Activated CD4-positive, alpha-beta T cell treated with anti-CD3 and anti-CD28 coated beads for 24 hours (primary cell): ENCODE results near the gene AREL1.

Experiments used
- DNase-seq, 2 donors: peaks; one replicate each; pipeline ENCODE4 v3.0.0-alpha.2; 2020; ENCODE audit warnings: low read depth in 2 of 2

AREL1 gene

DNA sequence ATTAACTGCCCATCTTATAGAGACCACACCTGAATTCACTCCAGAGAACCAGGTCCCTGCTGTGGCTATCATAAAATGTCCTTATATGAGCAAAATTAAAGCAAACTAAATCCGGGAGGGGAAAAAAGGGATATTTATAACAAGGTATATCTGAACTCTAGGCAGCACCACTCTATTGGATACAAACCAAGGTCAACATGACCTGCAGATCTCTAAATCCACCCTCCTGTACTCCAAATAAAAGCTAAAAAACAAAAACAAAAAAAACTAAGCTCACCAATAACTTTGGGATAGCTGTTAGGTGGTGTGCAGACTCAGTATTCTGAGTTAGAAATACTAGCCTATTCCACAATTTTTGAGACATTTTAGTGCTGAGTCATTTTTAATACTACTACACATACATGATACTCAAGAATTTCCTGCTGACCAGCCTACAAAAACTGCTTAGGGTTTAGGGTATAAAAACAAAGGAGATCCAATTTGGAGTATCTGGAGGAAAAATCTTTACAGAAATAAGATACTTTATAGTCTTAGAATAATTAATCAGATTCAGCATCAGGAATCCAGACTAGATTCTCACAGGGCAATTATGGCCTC is 54.2 kb downstream of the AREL1 start:
- DNase-seq: no peak

DNA sequence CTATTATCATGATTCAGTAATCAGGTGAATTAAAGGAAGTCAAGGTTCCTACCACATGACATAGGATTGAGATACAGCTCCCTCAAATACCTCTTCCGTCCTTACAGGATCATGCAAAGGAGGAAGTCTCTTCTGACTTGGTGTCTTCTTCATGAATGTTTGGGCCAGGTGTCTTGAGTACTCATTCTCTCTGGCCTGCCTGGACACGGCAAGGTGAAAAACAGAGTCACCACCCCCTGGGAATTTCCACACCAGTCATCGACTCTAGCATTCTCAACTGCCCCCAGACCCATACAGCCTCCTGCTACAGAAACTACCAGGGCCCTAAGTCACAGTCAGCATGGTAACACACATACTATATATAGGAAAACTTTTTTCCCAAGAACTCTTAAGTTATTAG is 55.9 kb downstream of the AREL1 start:
- DNase-seq: no peak

DNA sequence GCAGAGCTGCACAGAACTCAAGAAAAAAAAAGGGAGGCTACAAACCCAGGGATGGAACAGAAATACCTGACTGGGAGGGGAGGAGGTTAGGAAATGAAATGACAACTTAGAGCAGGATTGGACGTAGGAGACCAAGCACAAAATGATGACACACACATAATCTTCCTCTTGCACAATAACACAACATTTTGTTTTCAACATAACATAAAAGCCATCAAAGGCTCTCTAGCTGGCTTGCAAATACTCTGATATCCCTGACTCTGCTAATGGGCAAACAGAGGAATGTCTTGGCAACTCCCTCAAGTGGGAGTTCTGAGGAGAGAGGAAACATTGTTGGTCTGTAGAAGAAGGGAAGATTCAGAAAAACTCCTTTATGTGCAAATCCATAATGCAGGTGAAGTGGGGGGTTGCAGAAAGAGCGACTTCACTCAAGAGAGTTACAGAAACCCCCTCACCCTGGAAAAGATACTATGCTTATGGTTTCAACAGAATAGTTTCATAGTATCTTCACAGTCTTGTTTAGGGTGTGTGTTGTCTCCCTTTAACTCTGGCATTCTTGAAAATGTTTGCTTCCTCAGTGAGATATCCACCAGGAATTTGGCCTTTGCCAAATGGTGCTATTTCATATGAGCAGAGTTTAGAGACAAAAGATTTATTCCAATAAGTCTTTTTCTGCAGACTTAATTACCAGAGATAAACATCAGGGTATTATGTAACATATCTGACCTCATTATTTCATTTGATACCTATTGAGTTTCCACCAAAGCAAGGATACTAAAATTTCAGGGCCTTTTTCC is 57.1 kb downstream of the AREL1 start:
- no peak for DNase-seq

DNA sequence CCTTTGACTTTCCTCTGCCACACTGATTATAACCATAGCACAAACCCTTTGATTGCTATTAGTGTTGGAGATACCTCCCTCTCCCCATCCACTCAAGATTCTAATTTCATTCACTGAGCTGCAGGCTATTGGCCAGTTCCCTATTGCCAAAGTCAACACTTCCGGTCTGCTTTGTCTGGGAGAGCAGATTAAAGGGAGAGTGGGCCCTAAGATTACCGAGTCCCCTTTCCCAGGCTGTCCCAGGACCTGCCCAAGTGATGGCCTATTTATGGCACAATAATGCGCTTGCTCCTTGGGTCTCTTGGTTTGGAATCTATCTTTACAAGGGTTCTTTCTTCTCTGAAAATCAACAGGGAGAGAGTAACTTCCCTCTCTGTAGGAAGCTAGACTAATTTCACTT is 57.9 kb downstream of the AREL1 start:
- no peak for DNase-seq

DNA sequence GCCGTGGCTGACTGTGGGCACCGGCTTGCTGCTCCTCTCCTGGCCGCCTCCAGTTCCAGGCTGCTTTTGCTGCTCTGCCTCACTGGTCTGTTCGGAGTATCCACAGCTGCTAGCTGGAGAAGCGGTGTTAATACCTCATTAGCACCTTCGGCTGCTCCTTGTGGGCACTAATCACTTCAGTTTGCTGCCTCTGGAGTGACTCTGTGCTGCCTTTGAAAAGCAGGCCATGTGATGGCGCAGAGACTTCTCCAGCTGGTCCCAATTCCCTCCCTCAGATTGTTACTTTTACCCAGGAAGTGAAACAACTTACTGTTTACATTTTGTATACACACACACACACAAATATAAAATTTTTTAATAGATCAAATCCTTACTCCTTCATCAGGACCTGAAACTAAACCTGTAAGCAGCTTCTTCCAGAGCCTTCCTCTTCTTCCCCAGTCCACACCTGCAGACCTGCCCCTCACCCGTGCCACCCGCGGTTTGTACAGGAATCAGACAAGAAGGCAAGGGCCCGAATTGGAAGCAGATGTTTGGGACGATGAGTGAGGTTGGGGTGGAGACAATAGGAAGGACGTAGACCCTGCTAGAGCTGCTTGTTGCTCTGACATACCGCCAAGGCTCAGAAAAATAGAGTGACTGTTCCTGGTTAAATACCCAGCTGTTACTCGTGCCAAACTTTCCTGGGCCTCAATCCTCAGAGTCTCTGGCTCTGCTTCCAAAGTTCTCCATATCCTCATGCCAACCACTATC is 59.3 kb downstream of the AREL1 start:
- DNase-seq: no peak

DNA sequence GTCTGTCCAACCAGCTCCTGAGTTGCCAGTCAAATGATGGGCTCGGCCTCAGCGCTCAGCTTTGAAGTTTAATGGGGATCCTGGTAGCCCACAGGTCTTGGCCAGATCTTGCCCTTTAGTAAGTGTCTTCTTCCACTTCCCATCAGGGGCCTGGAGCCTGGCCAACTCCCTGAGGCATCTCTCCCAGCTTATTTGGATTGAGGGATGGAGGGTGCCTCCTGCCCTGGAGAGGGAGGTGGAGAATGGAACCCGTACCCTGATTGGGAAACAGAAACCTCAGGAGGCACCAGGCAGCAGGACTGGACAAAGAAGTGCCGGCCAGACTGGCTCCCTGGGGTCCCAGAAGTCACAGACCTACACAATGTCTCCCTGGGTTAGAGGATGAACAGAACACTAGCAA is 60.3 kb downstream of the AREL1 start:
- no peak for DNase-seq

DNA sequence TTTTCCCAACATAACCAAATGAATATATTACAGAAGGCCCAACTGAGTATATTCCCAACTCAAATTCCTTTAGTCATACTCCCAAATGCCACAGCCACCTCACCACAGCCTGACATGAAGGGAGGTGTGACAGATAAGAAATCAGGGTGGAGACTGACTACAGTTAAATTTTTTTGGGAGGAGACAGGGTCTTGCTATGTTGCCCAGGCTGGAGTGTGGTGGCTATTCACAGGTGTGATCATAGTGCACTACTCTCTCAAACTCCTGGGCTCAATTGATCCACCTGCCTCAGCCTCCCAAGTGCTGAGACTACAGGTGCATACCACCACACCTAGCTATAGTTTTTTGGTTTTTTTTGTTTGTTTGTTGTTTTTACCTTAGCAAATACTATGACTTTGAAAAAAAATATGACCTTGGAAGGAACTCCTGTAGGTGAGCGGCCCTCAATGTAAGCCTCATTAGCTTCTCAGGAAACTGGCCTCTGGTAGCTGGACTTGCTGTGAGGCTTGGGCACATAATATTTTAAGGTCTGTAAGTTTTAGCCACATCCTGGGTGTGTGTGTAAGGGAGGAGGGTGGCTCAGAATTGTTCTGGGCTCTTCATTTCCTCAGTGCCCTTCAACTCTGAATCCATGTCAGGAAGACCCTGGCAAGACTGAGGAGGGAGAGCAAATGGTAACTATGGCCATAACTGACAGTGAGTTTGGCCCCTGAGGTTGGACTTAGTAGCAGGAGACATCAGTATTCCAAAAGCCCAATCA is 61.8 kb downstream of the AREL1 start:
- no peak for DNase-seq

DNA sequence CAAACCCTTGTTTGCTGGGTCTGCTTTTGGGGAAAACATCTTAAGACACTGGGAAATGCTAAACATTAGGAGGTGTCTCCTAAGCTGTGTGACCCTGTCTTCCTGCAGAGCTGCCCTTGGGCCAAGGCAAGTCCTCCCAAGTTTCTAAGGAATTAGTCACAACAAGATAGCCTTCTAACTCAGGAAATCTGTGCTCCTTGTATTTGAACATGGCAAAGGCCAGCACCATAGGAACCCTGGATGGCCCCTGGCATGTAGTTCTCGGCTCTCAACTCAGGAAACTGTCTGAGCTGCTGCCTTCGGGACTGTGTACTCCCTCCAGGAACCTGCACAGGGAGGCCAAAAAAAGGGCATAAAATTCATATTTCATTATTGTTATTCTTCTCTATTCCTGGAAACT is 63.2 kb downstream of the AREL1 start:
- DNase-seq: no peak

DNA sequence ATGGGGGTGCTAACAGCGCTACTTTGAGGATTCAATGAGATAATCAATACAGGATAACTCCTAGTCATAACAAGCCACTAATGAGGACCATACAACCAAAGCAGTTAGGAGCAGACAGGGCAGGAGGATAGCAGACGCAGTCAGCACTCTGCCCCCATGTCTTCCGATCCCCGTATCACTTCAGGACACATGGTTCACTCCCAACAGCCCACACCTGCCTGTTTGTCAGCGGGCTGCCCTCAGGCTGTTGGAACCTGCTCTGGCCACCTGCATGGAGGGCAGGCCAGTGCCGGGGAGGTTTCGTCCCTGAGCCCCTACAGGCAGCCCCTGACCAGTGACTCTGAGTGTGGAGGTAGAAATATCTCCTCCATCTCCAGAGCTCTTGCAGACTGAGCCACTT is 63.7 kb downstream of the AREL1 start:
- DNase-seq: no peak

DNA sequence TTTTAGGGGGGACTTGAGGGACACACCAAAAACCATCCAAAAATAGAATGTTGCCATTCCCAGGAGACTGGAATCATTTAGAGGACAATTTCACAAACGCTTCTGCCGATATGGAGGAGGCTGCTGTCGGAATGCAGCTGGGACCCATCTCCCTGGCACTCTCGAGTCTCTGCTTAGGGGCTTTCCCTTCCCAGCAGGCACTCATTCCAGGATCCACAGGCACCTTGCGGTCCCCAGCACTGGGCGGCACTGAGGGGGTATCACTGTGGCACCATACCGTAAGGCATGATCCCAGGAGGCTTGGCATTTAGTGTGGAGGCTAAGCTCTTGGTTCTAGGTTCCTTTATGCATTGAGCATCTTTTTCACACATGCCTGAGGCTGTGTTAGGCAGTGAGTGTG is 64.3 kb downstream of the AREL1 start:
- DNase-seq: no peak

DNA sequence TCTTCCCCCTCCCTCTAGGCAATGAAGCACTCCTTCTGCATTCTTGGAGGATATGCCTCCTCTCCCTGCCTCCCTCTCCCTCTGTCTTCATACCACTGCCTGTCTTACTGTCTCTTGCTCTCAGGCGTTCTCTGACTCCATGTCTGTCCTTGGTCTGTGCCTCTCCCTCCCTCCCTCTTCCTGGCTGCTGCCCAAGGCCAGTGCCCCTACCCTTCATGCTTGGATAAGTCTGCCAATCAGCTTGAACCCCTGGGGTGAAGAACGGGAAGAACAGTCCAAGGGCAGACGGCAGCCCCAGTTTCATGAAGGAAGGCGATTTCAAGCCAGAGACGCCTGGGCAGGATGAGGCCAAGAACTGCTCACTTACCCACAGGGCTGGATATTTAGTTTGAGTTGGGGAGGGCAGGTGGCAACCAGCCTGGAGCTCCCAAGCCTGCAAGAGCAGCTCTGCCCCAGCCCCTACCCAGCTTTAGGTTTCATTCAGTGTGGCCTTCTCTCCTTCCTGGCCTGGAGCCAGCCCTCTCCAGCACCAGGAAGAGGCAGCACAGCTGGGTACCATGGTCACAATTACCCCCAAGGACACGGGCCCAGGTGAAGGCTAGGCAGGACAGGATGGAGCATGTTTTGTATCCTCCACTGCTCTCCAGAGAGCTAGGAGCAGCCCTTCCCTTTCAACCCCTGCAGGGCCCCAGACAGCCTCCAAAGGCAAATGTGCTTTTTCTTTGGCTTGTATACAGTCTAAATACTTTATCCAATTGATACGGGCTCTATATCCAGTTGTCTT is 65.0 kb downstream of the AREL1 start:
- no peak for DNase-seq

DNA sequence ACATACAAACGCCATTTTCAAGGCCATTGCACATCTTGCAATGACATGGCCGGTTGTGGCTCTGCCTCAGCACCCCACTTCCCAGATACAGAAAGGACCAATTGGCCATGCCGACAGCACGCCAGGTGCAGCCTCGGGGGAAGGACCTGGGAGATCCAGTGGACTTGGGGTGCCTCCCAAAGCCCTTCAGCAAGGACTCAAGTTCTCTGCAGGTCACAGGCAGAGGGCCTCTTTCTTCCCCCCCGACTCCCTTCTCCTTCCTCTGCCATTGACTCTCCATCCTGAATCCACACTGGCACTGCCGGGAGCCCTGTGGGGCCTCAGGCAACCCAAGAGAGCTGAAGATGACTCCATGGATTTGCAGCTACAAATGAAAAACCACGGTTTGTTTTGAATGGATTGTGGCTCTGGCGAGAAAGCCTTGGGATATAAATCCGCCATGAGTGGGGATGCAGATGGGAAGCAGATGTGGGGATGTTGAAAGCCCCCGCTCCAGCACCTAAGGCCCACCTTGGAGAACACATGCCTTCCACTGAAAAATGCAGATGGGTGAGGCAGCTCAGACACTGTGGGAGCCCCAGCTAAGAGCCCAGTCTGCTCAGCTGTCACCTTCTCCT is 65.7 kb downstream of the AREL1 start:
- DNase-seq: no peak

DNA sequence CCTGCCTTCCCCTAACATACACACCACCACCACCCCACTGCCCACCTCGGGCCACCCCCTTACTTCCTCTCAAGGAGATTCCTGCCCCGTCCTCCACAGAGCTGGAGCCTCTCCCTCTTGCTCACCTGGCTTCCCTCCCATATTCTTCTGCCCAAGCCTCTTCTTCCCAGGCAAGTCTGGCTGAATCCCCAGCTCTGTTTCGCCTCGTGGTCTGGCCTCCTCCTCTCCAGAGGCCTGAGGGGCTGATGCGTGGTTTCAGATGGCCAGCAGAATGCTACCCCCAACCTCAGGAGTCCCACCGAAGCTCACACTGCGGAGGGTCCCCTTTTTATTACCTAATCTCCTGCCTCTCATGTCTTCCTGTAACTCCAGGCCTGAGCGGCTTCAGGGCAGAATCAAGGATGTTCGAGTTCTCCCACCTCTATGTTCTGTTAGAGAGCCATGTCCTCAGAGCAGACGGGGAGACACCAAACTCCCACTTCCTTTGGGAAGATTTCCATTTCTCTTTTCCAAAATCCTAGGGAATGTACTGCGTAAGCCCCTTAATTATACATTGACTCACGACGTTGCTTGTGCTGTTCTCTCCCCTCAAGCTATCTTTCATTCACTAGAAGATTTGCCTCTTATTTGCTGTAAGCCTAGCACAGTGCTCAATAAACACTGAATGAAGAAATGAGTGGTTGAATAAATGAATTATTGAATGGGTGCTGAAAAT is 67.0 kb downstream of the AREL1 start:
- DNase-seq: no peak

DNA sequence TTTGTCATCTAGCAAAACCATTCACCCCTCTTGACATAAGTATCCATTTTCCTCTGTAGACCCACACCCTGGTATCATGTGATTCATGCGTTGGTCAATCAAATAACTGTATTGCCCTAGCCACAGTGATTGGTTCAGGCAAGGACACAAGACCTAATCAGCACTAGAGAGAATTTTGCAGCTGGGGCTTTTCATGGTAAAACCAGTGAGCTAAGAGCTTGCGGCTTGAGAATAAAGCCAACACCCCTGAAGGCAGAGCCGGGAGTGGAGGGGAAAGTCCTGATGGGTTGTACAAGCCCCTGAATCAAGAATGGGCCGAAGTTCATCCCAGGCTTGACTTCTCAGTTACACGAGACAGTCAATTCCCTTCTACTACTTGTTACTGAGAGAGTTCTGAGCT is 67.6 kb downstream of the AREL1 start:
- no peak for DNase-seq

DNA sequence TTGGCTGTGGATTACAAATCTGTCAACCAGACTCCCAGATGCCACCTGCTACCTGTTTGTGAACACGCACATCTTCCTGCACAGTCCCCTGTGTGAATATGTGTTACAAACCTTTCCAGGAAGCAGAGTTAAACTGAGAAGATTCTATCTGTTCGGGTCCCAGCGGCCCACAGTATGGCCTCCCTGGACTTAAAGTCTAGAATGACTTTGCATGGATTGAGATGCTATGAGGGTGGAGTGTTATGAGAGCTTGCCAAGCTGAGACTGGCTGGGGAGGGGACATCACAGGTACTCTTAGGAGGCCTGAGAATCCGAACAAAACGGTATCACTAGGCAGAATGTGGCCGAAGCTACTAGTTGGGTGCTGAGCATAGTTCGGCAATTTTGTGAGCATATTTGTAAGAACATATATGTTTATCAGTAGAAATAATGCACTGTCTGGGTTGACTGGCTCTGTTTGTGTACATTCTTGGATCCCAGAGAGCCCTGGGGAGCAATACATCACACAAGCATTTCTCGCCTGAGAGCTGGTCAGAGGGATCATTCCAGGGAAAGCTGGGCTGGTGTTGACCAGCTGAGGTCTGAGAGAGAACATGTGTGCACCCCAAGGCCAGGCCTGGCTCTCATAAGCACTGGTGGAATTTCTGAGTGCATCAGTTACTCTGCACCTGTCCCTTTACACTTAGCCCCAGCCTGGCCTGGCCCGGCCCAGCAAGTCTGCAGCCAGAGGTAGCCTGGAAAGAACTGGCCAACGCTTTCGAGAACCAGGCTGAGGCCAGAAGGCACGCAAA is 71.1 kb downstream of the AREL1 start:
- no peak for DNase-seq

DNA sequence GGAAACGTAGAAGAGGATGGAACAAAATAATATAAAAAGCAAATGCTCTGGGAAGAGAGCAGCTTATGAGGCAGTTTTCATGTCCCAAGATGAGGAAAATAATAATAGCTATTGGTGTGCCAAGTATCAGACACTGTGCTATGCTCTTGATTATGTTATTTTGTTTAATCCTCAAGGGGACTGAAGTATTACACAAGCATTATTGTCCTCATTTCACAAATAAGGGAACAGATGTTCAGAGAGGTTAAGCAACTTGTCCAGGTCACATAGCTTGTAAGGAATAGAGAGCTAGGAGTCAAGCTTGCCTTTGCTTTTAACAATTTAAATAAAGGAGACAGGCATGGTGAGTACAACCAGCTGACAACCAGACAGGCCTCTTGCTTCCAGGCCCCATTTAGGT is 73.9 kb downstream of the AREL1 start:
- no peak for DNase-seq

DNA sequence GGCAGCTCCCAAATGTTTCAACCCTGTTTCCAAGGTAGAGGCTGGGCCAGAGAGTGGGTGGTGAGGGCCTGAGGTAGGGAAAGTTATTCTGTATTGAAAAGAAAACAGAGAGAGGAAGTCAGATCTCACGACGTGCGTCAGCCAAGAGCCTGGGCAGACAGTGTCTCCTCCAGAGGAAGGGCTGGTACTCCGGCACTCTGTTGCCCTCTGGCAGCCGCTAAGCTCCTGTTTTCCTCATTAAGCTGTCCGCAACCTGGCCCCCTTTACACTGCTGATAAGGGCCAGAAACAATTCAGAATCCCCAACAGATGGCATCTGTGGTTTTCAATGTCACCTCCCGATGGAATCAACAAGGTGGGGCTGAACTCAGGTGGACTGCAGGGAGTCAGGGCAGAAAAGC is 74.8 kb downstream of the AREL1 start:
- DNase-seq: no peak

DNA sequence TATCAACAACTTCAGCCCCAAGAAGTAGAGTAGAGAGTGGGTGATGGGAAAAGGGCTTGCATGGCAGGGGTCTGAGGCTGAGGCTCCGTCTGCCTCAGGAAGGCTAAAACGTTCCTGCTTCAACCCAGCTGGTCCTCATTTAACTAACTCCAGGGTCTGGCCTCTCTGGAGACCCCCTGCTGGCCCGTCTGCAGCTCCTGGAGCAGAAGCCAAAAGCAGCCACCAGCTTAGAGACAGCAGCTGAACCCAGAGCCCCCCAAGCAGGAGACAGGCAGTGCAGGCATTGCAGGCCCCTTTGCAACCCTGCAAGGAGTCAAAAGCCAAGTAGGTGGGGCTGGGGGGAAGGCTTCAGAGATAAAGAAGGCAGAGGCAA is 75.7 kb downstream of the AREL1 start:
- DNase-seq: no peak

DNA sequence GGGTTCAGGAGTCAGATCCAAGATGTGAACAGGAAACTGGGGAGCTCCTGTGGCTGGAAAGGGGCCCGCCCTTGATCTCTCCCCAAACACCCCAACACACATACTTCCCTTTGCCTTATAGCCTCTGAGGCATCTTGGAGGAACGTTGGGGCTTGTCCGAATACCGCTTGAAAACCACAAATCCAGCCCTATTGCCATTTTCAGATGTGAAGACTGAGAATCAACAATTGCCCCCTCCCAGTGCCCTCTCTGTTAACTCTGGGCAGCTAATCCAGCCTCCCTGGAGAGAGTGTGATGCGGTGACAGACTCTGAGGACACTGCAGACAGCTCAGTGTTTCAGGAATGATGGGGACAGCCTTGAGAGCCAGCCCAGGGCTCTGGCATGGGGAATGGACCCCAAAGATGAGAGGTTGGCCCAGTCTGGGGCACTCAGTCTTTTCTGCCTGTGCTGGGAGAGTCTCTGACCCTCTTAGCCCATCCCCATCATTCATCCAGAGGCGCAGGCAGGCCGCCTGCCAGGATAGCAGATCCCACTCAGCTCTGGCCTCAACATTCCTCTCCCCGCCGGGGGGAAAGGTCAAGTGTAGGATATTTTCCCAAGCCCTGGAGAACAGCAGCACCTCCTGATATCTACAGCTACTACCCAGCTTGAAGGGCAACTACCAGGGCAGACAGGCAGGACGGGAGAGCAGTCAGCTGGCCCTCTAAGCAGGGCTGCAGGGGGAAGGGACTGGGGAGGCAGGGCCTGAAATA is 76.3 kb downstream of the AREL1 start:
- DNase-seq: no peak
